Fibroblast of lung (primary cell): ENCODE results near the gene POP7. TPM values are rescaled to one million over a fixed set of nuclear protein-coding genes. Genes with fewer than 3 reads are reported as not detected.
"Not testable (repeated sequence)": the region's sequence is repeated elsewhere in the genome, so short reads cannot be mapped to it uniquely, and the experiment has no call there.

Experiments used
- DNase-seq, 2 donors: peaks; one replicate each; pipeline versions ENCODE4 v3.0.0 to v3.0.0-alpha.2; 2010; ENCODE audit warnings: low read depth in 2 of 2
- H2AFZ ChIP-seq: 2 replicates; pipeline ENCODE4 v1.5.1; 2012; ENCODE audit warnings: low read length, control low read depth, inconsistent platforms
- H3K27ac ChIP-seq: 2 replicates; pipeline ENCODE4 v1.5.1; 2011; ENCODE audit warnings: low read length, control low read depth; ENCODE audit not compliant: insufficient read depth
- H3K27me3 ChIP-seq: 2 replicates; pipeline ENCODE4 v1.5.1; 2011; ENCODE audit warnings: mild to moderate bottlenecking, low read length; ENCODE audit not compliant: control insufficient read depth, insufficient read depth
- H3K36me3 ChIP-seq: 2 replicates; pipeline ENCODE4 v1.5.1; 2011; ENCODE audit warnings: low read length; ENCODE audit not compliant: control insufficient read depth, insufficient read depth
- H3K4me1 ChIP-seq: 2 replicates; pipeline ENCODE4 v1.5.1; 2011; ENCODE audit warnings: low read length; ENCODE audit not compliant: control insufficient read depth, insufficient read depth; ENCODE audit errors: extremely low read depth
- H3K4me2 ChIP-seq: 2 replicates; pipeline ENCODE4 v1.5.1; 2011; ENCODE audit warnings: low read length, control low read depth; ENCODE audit not compliant: insufficient read depth; ENCODE audit errors: extremely low read depth
- H3K4me3 ChIP-seq, 4 experiments: fragments of 200-600 bp in 1 of 4; sonication (generic) in 1 of 4; replicated peaks in 1 of 4; 2 replicates each; pipeline ENCODE4 v1.5.1; 2011 to 2016; ENCODE audit warnings: low read length in 4 of 4, low read depth in 3 of 4, mild to moderate bottlenecking in 3 of 4, control low read depth in 2 of 4, inconsistent platforms in 1 of 4, mixed read lengths in 1 of 4; ENCODE audit not compliant: insufficient read depth in 1 of 4; ENCODE audit errors: control extremely low read depth in 1 of 4
- H3K79me2 ChIP-seq: 2 replicates; pipeline ENCODE4 v1.5.1; 2012; ENCODE audit warnings: mild to moderate bottlenecking, low read length, inconsistent platforms; ENCODE audit not compliant: control insufficient read depth, insufficient read depth
- H3K9ac ChIP-seq: 2 replicates; pipeline ENCODE4 v1.5.1; 2011; ENCODE audit warnings: mild to moderate bottlenecking, low read length, control low read depth; ENCODE audit not compliant: insufficient read depth
- H3K9me3 ChIP-seq: 2 replicates; pipeline ENCODE4 v1.5.1; 2012; ENCODE audit warnings: low read depth, low read length; ENCODE audit not compliant: control insufficient read depth, insufficient read depth
- H4K20me1 ChIP-seq: 2 replicates; pipeline ENCODE4 v1.5.1; 2011; ENCODE audit warnings: low read length; ENCODE audit not compliant: control insufficient read depth, insufficient read depth; ENCODE audit errors: extremely low read depth
- EZH2 ChIP-seq: IDR thresholded peaks from 2 replicates; pipeline ENCODE4 v1.5.1; 2012; ENCODE audit warnings: low read length, control low read depth, mild to moderate bottlenecking; ENCODE audit errors: missing control alignments
- polyA plus RNA-seq, 2 donors: library from polyadenylated mRNA; depleted of rRNA in 1 of 2; stranded (reverse) in 1 of 2; unstranded in 1 of 2; fragments of >200 nt; gene quantifications; 2 replicates each; pipeline ENCODE4 v1.2.1, GENCODE V29; 2011 to 2012; ENCODE audit warnings: missing spikeins in 1 of 2
- total RNA-seq: library from RNA; depleted of rRNA; stranded (reverse); fragments of >200 nt; gene quantifications from 2 replicates; pipeline ENCODE4 v1.2.1, GENCODE V29; 2014
- TF ChIP-seq, protein P1 (sequence below), 2 donors: IDR thresholded peaks in 1 of 2; conservative IDR thresholded peaks in 1 of 2; 1 replicate in 1 of 2; 2 replicates in 1 of 2; pipeline ENCODE4 v1.5.1; 2011 to 2012; ENCODE audit warnings: low read length in 2 of 2, control low read depth in 1 of 2, inconsistent platforms in 1 of 2, low read depth in 1 of 2, mild to moderate bottlenecking in 1 of 2

The POP7 gene
- total and polyA plus RNA-seq, 2 donors (not counting 1 experiment from before 2014, with no cell fraction given), result 19.4 to 31.9 TPM

GRCh38 chr7:100667331-100668068, 38.4 kb upstream of the POP7 start:
- no peak overlapping the region for H3K27ac ChIP-seq
- no peak overlapping the region for H3K9ac ChIP-seq
- no peaks in the 10 kb centered on the region for H4K20me1 ChIP-seq
- no peak for DNase-seq
- H3K79me2 ChIP-seq, result no peaks in the 10 kb centered on the region
- TF ChIP-seq, protein P1, sequence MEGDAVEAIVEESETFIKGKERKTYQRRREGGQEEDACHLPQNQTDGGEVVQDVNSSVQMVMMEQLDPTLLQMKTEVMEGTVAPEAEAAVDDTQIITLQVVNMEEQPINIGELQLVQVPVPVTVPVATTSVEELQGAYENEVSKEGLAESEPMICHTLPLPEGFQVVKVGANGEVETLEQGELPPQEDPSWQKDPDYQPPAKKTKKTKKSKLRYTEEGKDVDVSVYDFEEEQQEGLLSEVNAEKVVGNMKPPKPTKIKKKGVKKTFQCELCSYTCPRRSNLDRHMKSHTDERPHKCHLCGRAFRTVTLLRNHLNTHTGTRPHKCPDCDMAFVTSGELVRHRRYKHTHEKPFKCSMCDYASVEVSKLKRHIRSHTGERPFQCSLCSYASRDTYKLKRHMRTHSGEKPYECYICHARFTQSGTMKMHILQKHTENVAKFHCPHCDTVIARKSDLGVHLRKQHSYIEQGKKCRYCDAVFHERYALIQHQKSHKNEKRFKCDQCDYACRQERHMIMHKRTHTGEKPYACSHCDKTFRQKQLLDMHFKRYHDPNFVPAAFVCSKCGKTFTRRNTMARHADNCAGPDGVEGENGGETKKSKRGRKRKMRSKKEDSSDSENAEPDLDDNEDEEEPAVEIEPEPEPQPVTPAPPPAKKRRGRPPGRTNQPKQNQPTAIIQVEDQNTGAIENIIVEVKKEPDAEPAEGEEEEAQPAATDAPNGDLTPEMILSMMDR (conservative IDR thresholded peaks at IDR 0.05 in 1 of 2, IDR thresholded peaks at IDR 0.05 in 1 of 2; ENCODE audit: low read depth in 1 of 2, low read length in 2 of 2), result no peak
- no peak for TF ChIP-seq EZH2
- no peak overlapping the region for H2AFZ ChIP-seq
- no peaks in the 10 kb centered on the region for H3K27me3 ChIP-seq
- no peaks in the 10 kb centered on the region for H3K36me3 ChIP-seq
- H3K4me2 ChIP-seq, result no peak overlapping the region
- no peak overlapping the region for H3K4me3 ChIP-seq
- no peaks in the 10 kb centered on the region for H3K9me3 ChIP-seq
- H3K4me1 ChIP-seq, result no peaks in the 10 kb centered on the region

DNA sequence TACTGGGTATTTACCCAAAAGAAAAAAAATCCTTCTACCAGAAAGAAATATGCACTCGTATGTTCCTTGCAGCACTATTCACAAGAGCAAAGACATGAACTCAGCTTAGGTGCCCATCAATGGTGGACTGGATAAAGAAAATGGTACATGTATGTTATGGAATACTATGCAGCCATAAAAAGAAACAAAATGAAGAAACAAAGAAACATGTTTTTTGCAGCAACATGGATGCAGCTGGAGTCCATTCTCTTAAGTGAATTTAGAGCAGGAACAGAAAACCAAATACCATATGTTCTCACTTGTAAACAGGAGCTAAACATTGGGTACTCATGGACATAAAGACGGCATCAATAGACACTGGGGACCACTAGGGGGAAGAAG, 37.9 kb upstream of the POP7 start:
- H4K20me1 ChIP-seq, result no peaks in the 10 kb centered on the region
- H3K27me3 ChIP-seq, result no peaks in the 10 kb centered on the region
- no peaks in the 10 kb centered on the region for H3K4me1 ChIP-seq
- no peak for DNase-seq
- no peak overlapping the region for H3K4me3 ChIP-seq
- H3K9me3 ChIP-seq, result no peaks in the 10 kb centered on the region
- no peak overlapping the region for H3K27ac ChIP-seq
- no peaks in the 10 kb centered on the region for H3K36me3 ChIP-seq
- TF ChIP-seq, protein P1 (conservative IDR thresholded peaks at IDR 0.05 in 1 of 2, IDR thresholded peaks at IDR 0.05 in 1 of 2; ENCODE audit: low read depth in 1 of 2, low read length in 2 of 2), result no peak
- no peak for TF ChIP-seq EZH2
- no peaks in the 10 kb centered on the region for H3K79me2 ChIP-seq
- H2AFZ ChIP-seq, result no peak overlapping the region
- H3K9ac ChIP-seq, result no peak overlapping the region
- H3K4me2 ChIP-seq, result no peak overlapping the region

- H3K27ac ChIP-seq, H3K9me3 ChIP-seq, H3K4me1 ChIP-seq, H3K4me2 ChIP-seq, H3K9ac ChIP-seq, H3K4me3 ChIP-seq, H4K20me1 ChIP-seq, H2AFZ ChIP-seq, H3K27me3 ChIP-seq, H3K79me2 ChIP-seq, H3K36me3 ChIP-seq, DNase-seq: not testable (repeated sequence)
These were observed 36.8 kb upstream of the POP7 start for GRCh38 chr7:100669106-100669505.
